OCI-LY3 (cell line): ENCODE data around the gene ALG1L2.
"Not testable (repeated sequence)": the region's sequence is repeated elsewhere in the genome, so short reads cannot be mapped to it uniquely, and the experiment has no call there.

Experiments used
- EZH2phosphoT487 ChIP-seq: fragments of 200-600 bp; shearing (Covaris generic); IDR thresholded peaks from 2 replicates; pipeline ENCODE4 v1.6.1; 2018; ENCODE audit warnings: antibody characterized with exemption, mixed run types, low read depth
- TF ChIP-seq, protein P1 (sequence below): fragments of 200-600, 300-600 bp; sonication (generic); IDR thresholded peaks from 2 replicates; pipeline ENCODE4 v1.5.1; 2014; ENCODE audit warnings: antibody characterized with exemption, low read length, low read depth

DNA sequence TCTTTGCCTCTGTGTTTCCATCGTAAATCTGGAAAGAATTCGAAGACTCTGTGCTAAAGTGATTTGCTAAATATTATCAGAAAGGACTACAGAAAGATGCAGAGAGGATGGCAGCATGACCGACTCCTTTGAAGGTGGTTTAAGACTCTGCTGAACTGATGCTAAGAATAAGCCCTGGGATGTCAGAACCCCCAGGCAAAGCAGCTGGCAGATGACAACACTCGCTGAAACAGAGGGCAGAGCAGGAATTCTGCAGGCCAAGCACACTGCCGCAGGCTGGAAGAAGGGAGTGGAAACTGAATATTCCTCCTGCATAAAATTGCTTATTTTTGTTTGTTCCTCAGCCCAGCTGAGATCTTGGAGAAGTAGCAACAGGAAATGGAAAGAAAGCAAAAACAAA lies 29.3 kb upstream of the ALG1L2 start:
- TF ChIP-seq, protein P1, sequence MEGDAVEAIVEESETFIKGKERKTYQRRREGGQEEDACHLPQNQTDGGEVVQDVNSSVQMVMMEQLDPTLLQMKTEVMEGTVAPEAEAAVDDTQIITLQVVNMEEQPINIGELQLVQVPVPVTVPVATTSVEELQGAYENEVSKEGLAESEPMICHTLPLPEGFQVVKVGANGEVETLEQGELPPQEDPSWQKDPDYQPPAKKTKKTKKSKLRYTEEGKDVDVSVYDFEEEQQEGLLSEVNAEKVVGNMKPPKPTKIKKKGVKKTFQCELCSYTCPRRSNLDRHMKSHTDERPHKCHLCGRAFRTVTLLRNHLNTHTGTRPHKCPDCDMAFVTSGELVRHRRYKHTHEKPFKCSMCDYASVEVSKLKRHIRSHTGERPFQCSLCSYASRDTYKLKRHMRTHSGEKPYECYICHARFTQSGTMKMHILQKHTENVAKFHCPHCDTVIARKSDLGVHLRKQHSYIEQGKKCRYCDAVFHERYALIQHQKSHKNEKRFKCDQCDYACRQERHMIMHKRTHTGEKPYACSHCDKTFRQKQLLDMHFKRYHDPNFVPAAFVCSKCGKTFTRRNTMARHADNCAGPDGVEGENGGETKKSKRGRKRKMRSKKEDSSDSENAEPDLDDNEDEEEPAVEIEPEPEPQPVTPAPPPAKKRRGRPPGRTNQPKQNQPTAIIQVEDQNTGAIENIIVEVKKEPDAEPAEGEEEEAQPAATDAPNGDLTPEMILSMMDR: not testable (repeated sequence)
- TF ChIP-seq EZH2phosphoT487: not testable (repeated sequence)
